RPMI7951 (cell line): ENCODE measurements around the gene DLX3. TPM values are rescaled to one million over a fixed set of nuclear protein-coding genes. Genes with fewer than 3 reads are reported as not detected.
A peak's percentile ranks its signal among the peaks of the same experiment; 100 is the strongest.

ENCODE experiments used
- DNase-seq: peaks from one replicate; pipeline ENCODE4 v3.0.0-alpha.2; 2012; ENCODE audit warnings: low read depth
- total RNA-seq: library from RNA; depleted of rRNA; stranded (reverse); fragments of >200 nt; shearing (Covaris generic); gene quantifications from 2 replicates; pipeline ENCODE4 v1.2.3, GENCODE V29; 2014

Gene DLX3
- total RNA-seq, 1 experiment from 2014 or later, result not detected

GRCh38 chr17:49972486-49973270 is 22.3 kb downstream of the DLX3 start:
- no peak for DNase-seq

GRCh38 chr17:49971848-49972485 is 23.1 kb downstream of the DLX3 start:
- peak; percentile 49 for DNase-seq

- no peak for DNase-seq
These were observed 23.7 kb downstream of the DLX3 start for GRCh38 chr17:49971199-49971847.

- DNase-seq, result no peak
These were observed 24.5 kb downstream of the DLX3 start for GRCh38 chr17:49970498-49970897.

- no peak for DNase-seq
These were observed 25.1 kb downstream of the DLX3 start for GRCh38 chr17:49969795-49970389.

- no peak for DNase-seq
These were observed 25.8 kb downstream of the DLX3 start, which contains the start of gene DLX4 for GRCh38 chr17:49969134-49969759. Gene DLX4 (plus strand): TSS chr17:49969190. CDS start chr17:49969469, 279 bp downstream.

- peak; percentile 73 for DNase-seq
These were observed 26.5 kb downstream of the DLX3 start for GRCh38 chr17:49968405-49969133.

- no peak for DNase-seq
These were observed 27.2 kb downstream of the DLX3 start for GRCh38 chr17:49967621-49968404.

- DNase-seq, result no peak
These were observed 27.8 kb downstream of the DLX3 start for GRCh38 chr17:49967205-49967604.

GRCh38 chr17:49966767-49967166 is 28.3 kb downstream of the DLX3 start:
- DNase-seq, result no peak

GRCh38 chr17:49965524-49965909 is 29.5 kb downstream of the DLX3 start:
- DNase-seq, result no peak

- no peak for DNase-seq
These were observed 30.1 kb downstream of the DLX3 start for GRCh38 chr17:49964769-49965523.

- DNase-seq, result no peak
These were observed 30.7 kb downstream of the DLX3 start for GRCh38 chr17:49964303-49964768.

- DNase-seq, result no peak
These were observed 31.3 kb downstream of the DLX3 start for GRCh38 chr17:49963626-49964302.

- no peak for DNase-seq
These were observed 31.8 kb downstream of the DLX3 start for GRCh38 chr17:49963309-49963625.

GRCh38 chr17:49962599-49963308 is 32.3 kb downstream of the DLX3 start:
- no peak for DNase-seq

- peak; percentile 35 for DNase-seq
These were observed 35.7 kb downstream of the DLX3 start for GRCh38 chr17:49959183-49959935.

GRCh38 chr17:49958723-49959122 is 36.3 kb downstream of the DLX3 start:
- no peak for DNase-seq
